Measurements from ENCODE around the gene RTN4R. TPM values are rescaled to one million over a fixed set of nuclear protein-coding genes. Genes with fewer than 3 reads are reported as not detected.

RTN4R gene
- total and polyA plus RNA-seq, 11 donors, result 0.53 to 2.6 (median 1.4) TPM

- Histone ChIP-seq H3K4me1 (peaks cover 0 to 24% (median 19%) of the 10 kb centered on the region in 12 donors), H3K27me3 (peaks cover 0 to 3% (median 0%) of the 10 kb centered on the region in 9 donors), H3K36me3 (no peaks in the 10 kb centered on the region), H3K9me3 (no peaks in the 10 kb centered on the region), H3K4me3 (no peak overlapping the region), H3K27ac (no peak overlapping the region)
- TF ChIP-seq POLR2A (IDR thresholded peaks at IDR 0.05), result no peak
- no peak for TF ChIP-seq CTCF (IDR thresholded peaks at IDR 0.05)
- no peak for DNase-seq
- 91 to 96% (median 94%) methylated on average over 5 of the region's 5 CpGs for WGBS, 4 donors
- no peak for ATAC-seq
- intact Hi-C loops (cut with DNase I), result loop anchor here in 2 of 10 donors (2.0 kb wide), 2 partner anchors 13 to 43 kb away; no protein-coding TSS in a partner anchor
Observed at GRCh38 chr22:20199906-20200305, 68.2 kb downstream of the RTN4R start.

- peaks cover 0 to 3% (median 0%) of the 10 kb centered on the region in 9 donors for H3K27me3 ChIP-seq
- DNase-seq, result no peak
- ATAC-seq, result no peak
- intact Hi-C loops (cut with DNase I), result no loop called here
- H3K4me3 ChIP-seq, result no peak overlapping the region
- peaks cover 0 to 20% (median 14%) of the 10 kb centered on the region in 12 donors for H3K4me1 ChIP-seq
- no peak for TF ChIP-seq POLR2A (IDR thresholded peaks at IDR 0.05)
- no peak for TF ChIP-seq CTCF (IDR thresholded peaks at IDR 0.05)
- no peaks in the 10 kb centered on the region for H3K36me3 ChIP-seq
- H3K9me3 ChIP-seq, result no peaks in the 10 kb centered on the region
- H3K27ac ChIP-seq, result no peak overlapping the region
- 89 to 97% (median 95%) methylated on average over 1 of the region's 1 CpG for WGBS, 4 donors
Observed at GRCh38 chr22:20199413-20199842, 68.7 kb downstream of the RTN4R start.

GRCh38 chr22:20198557-20199319 is 69.4 kb downstream of the RTN4R start:
- H3K36me3 ChIP-seq, result no peaks in the 10 kb centered on the region
- no peaks in the 10 kb centered on the region for H3K9me3 ChIP-seq
- H3K27ac ChIP-seq, result no peak overlapping the region
- intact Hi-C loops (cut with DNase I), result no loop called here
- TF ChIP-seq POLR2A (IDR thresholded peaks at IDR 0.05) (no peak), CTCF (IDR thresholded peaks at IDR 0.05) (no peak)
- ATAC-seq (no peak), DNase-seq (no peak)
- no peak overlapping the region for H3K4me3 ChIP-seq
- H3K27me3 ChIP-seq, result peaks cover 0 to 3% (median 0%) of the 10 kb centered on the region in 9 donors
- WGBS, 4 donors, result 91 to 95% (median 94%) methylated on average over 10 of the region's 10 CpGs
- peaks cover 0 to 13% (median 8%) of the 10 kb centered on the region in 12 donors for H3K4me1 ChIP-seq

GRCh38 chr22:20197407-20198030 is 70.6 kb downstream of the RTN4R start:
- DNase-seq, result no peak

More at GRCh38 chr22:20197407-20198030, 70.6 kb downstream of the RTN4R start:
- intact Hi-C loops (cut with DNase I), result no loop called here
- no peak overlapping the region for H3K27ac ChIP-seq
- WGBS, 4 donors, result 86 to 100% (median 93%) methylated on average over 12 to 18 of the region's 18 CpGs
- H3K36me3 ChIP-seq, result no peaks in the 10 kb centered on the region
- no peaks in the 10 kb centered on the region for H3K9me3 ChIP-seq
- no peak for ATAC-seq
- H3K4me1 ChIP-seq, result peaks cover 0 to 1% (median 0%) of the 10 kb centered on the region in 12 donors
- H3K27me3 ChIP-seq, result peaks cover 0 to 3% (median 0%) of the 10 kb centered on the region in 9 donors
- no peak overlapping the region for H3K4me3 ChIP-seq
- TF ChIP-seq POLR2A (IDR thresholded peaks at IDR 0.05), result no peak
- TF ChIP-seq CTCF (IDR thresholded peaks at IDR 0.05), result no peak
